MM.1S (cell line): ENCODE measurements around the gene CDK17.

Experiments
- DNase-seq: peaks from one replicate; pipeline ENCODE4 v3.0.0-alpha.2; 2015
- H2AFZ ChIP-seq: fragments of 300-600 bp; sonication (generic); 2 replicates; pipeline ENCODE4 v1.6.0; 2016; ENCODE audit warnings: antibody characterized with exemption, low read length
- H3F3A ChIP-seq: fragments of 300-600 bp; sonication (generic); 2 replicates; pipeline ENCODE4 v1.6.1; 2016; ENCODE audit warnings: mild to moderate bottlenecking, antibody characterized with exemption, low read length, moderate library complexity, mixed read lengths; ENCODE audit not compliant: insufficient read depth
- H3K27ac ChIP-seq: fragments of 300-600 bp; sonication (generic); 2 replicates; pipeline ENCODE4 v1.5.1; 2016; ENCODE audit warnings: mild to moderate bottlenecking, low read length
- H3K27me3 ChIP-seq: fragments of 300-600 bp; sonication (generic); replicated peaks from 2 replicates; pipeline ENCODE4 v1.6.0; 2016; ENCODE audit warnings: low read length; ENCODE audit not compliant: insufficient read depth
- H3K36me3 ChIP-seq: fragments of 300-600 bp; sonication (generic); replicated peaks from 2 replicates; pipeline ENCODE4 v1.6.1; 2016; ENCODE audit warnings: mild to moderate bottlenecking, low read length, mixed read lengths; ENCODE audit not compliant: insufficient read depth
- H3K4me1 ChIP-seq: fragments of 300-600 bp; sonication (generic); 2 replicates; pipeline ENCODE4 v1.6.1; 2016; ENCODE audit warnings: low read length, mixed read lengths
- H3K4me2 ChIP-seq: fragments of 300-600 bp; sonication (generic); 2 replicates; pipeline ENCODE4 v1.6.0; 2016; ENCODE audit warnings: low read depth, low read length
- H3K4me3 ChIP-seq: fragments of 300-600 bp; sonication (generic); 2 replicates; pipeline ENCODE4 v1.5.1; 2016; ENCODE audit warnings: low read length, mixed read lengths
- H3K79me2 ChIP-seq: fragments of 300-600 bp; sonication (generic); 2 replicates; pipeline ENCODE4 v1.6.1; 2016; ENCODE audit warnings: mixed run types, low read length, mixed read lengths
- H3K9ac ChIP-seq: fragments of 300-600 bp; sonication (generic); 2 replicates; pipeline ENCODE4 v1.6.1; 2016; ENCODE audit warnings: low read length, mixed read lengths
- H3K9me2 ChIP-seq: fragments of 300-600 bp; sonication (generic); replicated peaks from 2 replicates; pipeline ENCODE4 v1.6.1; 2016; ENCODE audit warnings: mild to moderate bottlenecking, low read length, mixed read lengths; ENCODE audit not compliant: insufficient read depth
- H3K9me3 ChIP-seq: fragments of 300-600 bp; sonication (generic); replicated peaks from 2 replicates; pipeline ENCODE4 v1.6.1; 2016; ENCODE audit warnings: mild to moderate bottlenecking, low read length, mixed read lengths; ENCODE audit not compliant: insufficient read depth
- H4K20me1 ChIP-seq: fragments of 300-600 bp; sonication (generic); 2 replicates; pipeline ENCODE4 v1.6.1; 2016; ENCODE audit warnings: mild to moderate bottlenecking, low read length, moderate library complexity, mixed read lengths; ENCODE audit not compliant: insufficient read depth
- CTCF ChIP-seq: fragments of 300-600 bp; sonication (generic); IDR thresholded peaks from 2 replicates; pipeline ENCODE4 v1.5.1; 2016; ENCODE audit warnings: antibody characterized with exemption, low read length, mixed read lengths
- EZH2 ChIP-seq: fragments of 300-600 bp; sonication (generic); optimal IDR thresholded peaks from 2 replicates; pipeline ENCODE3; 2017; ENCODE audit warnings: low read depth, mild to moderate bottlenecking, antibody characterized with exemption, low read length, mixed read lengths
- EZH2phosphoT487 ChIP-seq: fragments of 300-600 bp; sonication (generic); IDR thresholded peaks from 2 replicates; pipeline ENCODE4 v1.6.1; 2018; ENCODE audit warnings: antibody characterized with exemption, low read length

CDK17 gene

DNA sequence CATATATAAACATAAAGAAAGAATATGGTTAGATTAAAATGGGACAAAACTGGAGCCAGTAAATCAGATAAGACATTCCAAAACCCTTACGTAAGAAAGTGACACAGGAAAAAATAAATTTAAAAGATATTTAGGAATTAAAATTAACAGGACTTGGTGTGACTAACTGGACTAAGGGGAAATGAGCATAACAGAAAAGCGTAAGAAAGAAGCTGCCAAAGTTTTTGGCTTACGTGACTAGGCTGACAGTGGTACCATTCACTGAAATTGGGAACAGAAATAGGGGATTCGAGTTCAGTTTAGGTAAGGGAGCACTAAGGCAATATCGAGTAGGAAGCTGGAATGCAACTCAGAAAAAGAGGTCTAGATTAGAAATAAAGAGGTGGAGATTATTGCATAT lies 7.8 kb downstream of the CDK17 start:
- H3K27me3 ChIP-seq: no peaks in the 10 kb centered on the region
- H3K4me1 ChIP-seq: 0 out of 2 replicates have a peak, but pooled peaks cover 2% of the 10 kb centered on the region
- peaks cover 97% of the 10 kb centered on the region for H3K79me2 ChIP-seq
- H3K4me3 ChIP-seq: no peak overlapping the region
- no peak overlapping the region for H3K9ac ChIP-seq
- TF ChIP-seq CTCF (no peak), EZH2 (no peak), EZH2phosphoT487 (no peak)
- H3K4me2 ChIP-seq: no peak overlapping the region
- no peak overlapping the region for H3K27ac ChIP-seq
- DNase-seq: no peak
- no peaks in the 10 kb centered on the region for H3F3A ChIP-seq
- no peaks in the 10 kb centered on the region for H3K9me3 ChIP-seq
- H3K9me2 ChIP-seq: no peaks in the 10 kb centered on the region
- no peak overlapping the region for H2AFZ ChIP-seq
- H3K36me3 ChIP-seq: no peaks in the 10 kb centered on the region
- H4K20me1 ChIP-seq: no peaks in the 10 kb centered on the region

GRCh38 chr12:96387981-96388380 lies 12.3 kb downstream of the CDK17 start:
- Histone ChIP-seq H3F3A (no peaks in the 10 kb centered on the region), H3K4me3 (no peak overlapping the region), H4K20me1 (no peaks in the 10 kb centered on the region), H3K9me3 (no peaks in the 10 kb centered on the region), H3K9ac (no peak overlapping the region), H3K27me3 (no peaks in the 10 kb centered on the region), H2AFZ (no peak overlapping the region), H3K27ac (no peak overlapping the region), H3K4me1 (no peaks in the 10 kb centered on the region), H3K4me2 (no peak overlapping the region), H3K36me3 (0 out of 2 replicates have a peak, but pooled peaks cover 2% of the 10 kb centered on the region), H3K9me2 (no peaks in the 10 kb centered on the region), H3K79me2 (peaks cover 100% of the 10 kb centered on the region)
- DNase-seq: no peak
- TF ChIP-seq EZH2 (no peak), CTCF (no peak), EZH2phosphoT487 (no peak)

- Histone ChIP-seq H3K27me3 (no peaks in the 10 kb centered on the region), H3F3A (no peaks in the 10 kb centered on the region), H3K79me2 (peaks cover 100% of the 10 kb centered on the region)
Measured at GRCh38 chr12:96386794-96387193, 13.4 kb downstream of the CDK17 start.

More at GRCh38 chr12:96386794-96387193, 13.4 kb downstream of the CDK17 start:
- H2AFZ ChIP-seq: no peak overlapping the region
- TF ChIP-seq EZH2 (no peak), CTCF (no peak), EZH2phosphoT487 (no peak)
- no peaks in the 10 kb centered on the region for H3K4me1 ChIP-seq
- no peak overlapping the region for H3K4me2 ChIP-seq
- 0 out of 2 replicates have a peak, but pooled peaks cover 2% of the 10 kb centered on the region for H3K36me3 ChIP-seq
- no peak overlapping the region for H3K4me3 ChIP-seq
- no peak overlapping the region for H3K27ac ChIP-seq
- H3K9ac ChIP-seq: no peak overlapping the region
- DNase-seq: no peak
- H4K20me1 ChIP-seq: no peaks in the 10 kb centered on the region
- H3K9me3 ChIP-seq: no peaks in the 10 kb centered on the region
- no peaks in the 10 kb centered on the region for H3K9me2 ChIP-seq
